WERI-Rb-1 (cell line): ENCODE measurements around the gene RFPL2.
"Not testable (repeated sequence)": the region's sequence is repeated elsewhere in the genome, so short reads cannot be mapped to it uniquely, and the experiment has no call there.

ENCODE experiments used
- DNase-seq: peaks from one replicate; pipeline ENCODE4 v3.0.0-alpha.2; 2020
- H3K27ac ChIP-seq: fragments of 250-450 bp; sonication (Bioruptor Pico); 2 replicates; pipeline ENCODE4 v1.5.1; 2020; ENCODE audit warnings: mild to moderate bottlenecking, moderate library complexity
- H3K27me3 ChIP-seq: fragments of 250-450 bp; sonication (Bioruptor Pico); 2 replicates; pipeline ENCODE4 v1.5.1; 2021; ENCODE audit warnings: mild to moderate bottlenecking, low read depth, moderate library complexity; ENCODE audit not compliant: insufficient read depth, severe bottlenecking
- H3K36me3 ChIP-seq: fragments of 250-450 bp; sonication (Bioruptor Pico); 2 replicates; pipeline ENCODE4 v1.5.1; 2020; ENCODE audit warnings: mild to moderate bottlenecking, moderate library complexity
- H3K4me3 ChIP-seq: 2 replicates; pipeline ENCODE4 v1.5.1; 2011; ENCODE audit warnings: low read depth, mild to moderate bottlenecking, control low read depth, low read length
- H3K9me3 ChIP-seq: fragments of 250-450 bp; sonication (Bioruptor Pico); 2 replicates; pipeline ENCODE4 v1.5.1; 2021; ENCODE audit warnings: mild to moderate bottlenecking, moderate library complexity; ENCODE audit not compliant: severe bottlenecking
- CTCF ChIP-seq: IDR thresholded peaks from 2 replicates; pipeline ENCODE4 v1.5.1; 2011; ENCODE audit warnings: low read depth, mild to moderate bottlenecking, control low read depth, inconsistent platforms, low read length

RFPL2 gene

GRCh38 chr22:32165681-32166080 is 39.2 kb downstream of the RFPL2 start:
- no peak for DNase-seq
- Histone ChIP-seq H3K9me3 (no peaks in the 10 kb centered on the region), H3K27ac (no peak overlapping the region), H3K36me3 (no peaks in the 10 kb centered on the region), H3K4me3 (no peak overlapping the region), H3K27me3 (peaks cover 30% of the 10 kb centered on the region)
- TF ChIP-seq CTCF, result no peak

GRCh38 chr22:32164075-32164860 is 40.6 kb downstream of the RFPL2 start:
- no peak for TF ChIP-seq CTCF
- H3K9me3 ChIP-seq, result no peaks in the 10 kb centered on the region
- no peak overlapping the region for H3K4me3 ChIP-seq
- H3K27me3 ChIP-seq, result peaks cover 27% of the 10 kb centered on the region
- H3K36me3 ChIP-seq, result no peaks in the 10 kb centered on the region
- DNase-seq, result no peak
- no peak overlapping the region for H3K27ac ChIP-seq

- not testable (repeated sequence) for DNase-seq, H3K4me3 ChIP-seq, H3K27ac ChIP-seq, H3K9me3 ChIP-seq, H3K36me3 ChIP-seq
- H3K27me3 ChIP-seq, result peaks cover 35% of the 10 kb centered on the region
Measured at GRCh38 chr22:32160411-32160810, 44.5 kb downstream of the RFPL2 start.

DNA sequence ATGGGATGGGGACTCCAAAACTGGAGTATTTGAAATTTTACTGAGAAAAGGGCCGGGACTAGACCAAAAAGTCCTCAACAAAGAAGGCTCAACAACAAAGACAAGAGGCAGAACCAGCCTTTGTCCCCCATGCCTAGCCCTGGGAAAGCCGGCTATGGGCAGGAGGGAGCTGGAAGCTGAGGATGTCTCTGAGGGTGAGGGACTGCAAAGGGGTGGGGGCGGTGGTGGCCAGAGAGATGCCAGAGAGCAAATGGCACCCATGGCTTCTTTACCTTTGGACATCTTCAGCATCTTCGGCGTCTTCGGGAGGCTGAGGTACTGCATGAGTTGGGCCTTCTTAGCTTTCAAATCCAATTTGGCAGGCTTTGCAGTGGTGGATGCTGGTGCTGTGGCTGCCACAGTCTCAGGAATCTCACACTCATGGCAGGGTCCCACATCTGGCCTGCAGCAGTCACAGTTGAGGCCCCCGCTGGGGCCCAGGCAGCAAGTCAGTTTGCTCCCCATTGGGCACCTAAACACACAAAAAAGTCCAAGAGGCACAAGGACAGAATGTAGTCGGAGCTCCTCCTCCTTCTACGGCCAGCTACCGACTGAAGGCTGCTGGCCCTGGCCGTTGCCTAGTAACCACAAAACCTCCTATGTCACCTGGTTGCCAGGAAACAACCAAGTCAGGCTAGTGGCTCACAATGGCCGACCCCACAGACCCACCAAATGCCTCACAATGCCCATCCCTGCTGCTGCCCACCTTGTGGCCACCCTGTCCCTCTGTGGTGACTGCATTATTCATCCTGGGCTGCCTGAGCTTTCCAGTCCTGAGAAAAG is 46.0 kb downstream of the RFPL2 start, which contains the start of gene C22orf42:
Gene C22orf42, minus strand, starts transcription at position 592 of the 822 bp plus-strand sequence. Its CDS starts 88 bp downstream, at position 504.
- H3K4me3 ChIP-seq, result no peak within 1 kb of the TSS
- no peaks in the 10 kb centered on the region for H3K9me3 ChIP-seq
- peaks cover 28% of the 10 kb centered on the region for H3K27me3 ChIP-seq
- H3K36me3 ChIP-seq, result no peaks in the 10 kb centered on the region
- TF ChIP-seq CTCF, result no peak
- no peak for DNase-seq
- no peak within 1 kb of the TSS for H3K27ac ChIP-seq

DNA sequence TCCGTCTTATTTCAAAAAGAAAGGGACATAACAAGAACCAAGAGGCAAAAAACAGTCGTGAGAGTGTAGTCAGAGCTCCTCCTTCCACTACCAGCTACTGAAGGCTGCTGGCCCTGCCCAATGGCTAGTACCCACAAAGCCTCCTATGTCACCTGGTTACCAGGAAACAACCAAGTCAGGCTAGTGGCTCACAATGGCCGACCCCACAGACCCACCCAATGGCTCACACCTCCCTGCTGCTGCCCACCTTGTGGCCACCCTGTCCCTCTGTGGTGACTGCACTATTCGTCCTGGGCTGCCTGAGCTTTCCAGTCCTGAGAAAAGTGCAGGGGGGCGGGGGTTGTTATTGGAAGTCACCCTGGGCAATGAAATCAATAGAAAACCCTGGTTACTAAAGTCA is 47.2 kb downstream of the RFPL2 start:
- H3K27me3 ChIP-seq, result peaks cover 16% of the 10 kb centered on the region
- not testable (repeated sequence) for DNase-seq, H3K36me3 ChIP-seq, H3K27ac ChIP-seq, H3K9me3 ChIP-seq, H3K4me3 ChIP-seq

- H3K9me3 ChIP-seq, H3K36me3 ChIP-seq, H3K27ac ChIP-seq, H3K4me3 ChIP-seq, DNase-seq: not testable (repeated sequence)
- peaks cover 16% of the 10 kb centered on the region for H3K27me3 ChIP-seq
Measured at GRCh38 chr22:32154727-32155126, 50.1 kb downstream of the RFPL2 start.

DNA sequence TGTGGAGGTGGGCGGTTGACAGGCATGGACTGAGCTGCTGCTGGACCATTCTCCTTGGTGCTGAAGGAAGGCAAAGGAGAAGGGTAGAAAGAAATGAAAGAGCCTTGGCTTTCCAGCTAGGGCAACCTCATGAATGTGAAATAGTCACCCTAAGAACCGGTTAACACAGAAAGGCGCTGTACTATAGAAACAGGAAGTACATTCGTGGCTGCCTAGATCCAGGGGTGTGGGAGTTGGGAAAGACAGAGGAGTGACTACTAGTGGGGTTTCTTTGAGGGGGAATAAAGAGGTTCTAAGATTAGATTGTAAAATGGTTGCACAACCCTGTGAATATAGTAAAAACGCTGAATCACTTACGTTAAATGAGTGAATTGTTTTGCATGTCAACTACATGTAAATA is 53.2 kb downstream of the RFPL2 start:
- not testable (repeated sequence) for H3K27ac ChIP-seq, H3K27me3 ChIP-seq, H3K4me3 ChIP-seq, H3K9me3 ChIP-seq, DNase-seq, H3K36me3 ChIP-seq

- H3K9me3 ChIP-seq, H3K27ac ChIP-seq, H3K27me3 ChIP-seq, H3K4me3 ChIP-seq, DNase-seq, H3K36me3 ChIP-seq: not testable (repeated sequence)
Measured at GRCh38 chr22:32150647-32151046, 54.2 kb downstream of the RFPL2 start.

DNA sequence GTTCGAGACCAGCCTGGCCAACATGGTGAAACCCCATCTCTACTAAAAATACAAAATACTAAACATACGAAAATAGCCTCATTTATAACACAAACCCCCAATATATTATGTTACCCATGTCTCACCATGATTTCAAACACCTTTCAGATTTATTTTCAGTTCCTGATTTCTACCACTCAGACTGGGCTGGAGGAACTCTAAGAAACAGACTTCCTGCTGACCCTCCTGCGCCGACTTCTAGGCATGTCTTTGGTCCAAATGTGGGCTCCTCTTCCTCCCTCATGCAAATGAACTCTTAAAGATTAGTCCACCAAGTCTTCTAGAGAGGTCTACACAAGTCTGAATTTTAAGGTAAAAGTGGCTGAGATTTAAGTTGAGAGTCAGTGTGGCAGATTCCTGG is 56.5 kb downstream of the RFPL2 start:
- not testable (repeated sequence) for H3K9me3 ChIP-seq

DNA sequence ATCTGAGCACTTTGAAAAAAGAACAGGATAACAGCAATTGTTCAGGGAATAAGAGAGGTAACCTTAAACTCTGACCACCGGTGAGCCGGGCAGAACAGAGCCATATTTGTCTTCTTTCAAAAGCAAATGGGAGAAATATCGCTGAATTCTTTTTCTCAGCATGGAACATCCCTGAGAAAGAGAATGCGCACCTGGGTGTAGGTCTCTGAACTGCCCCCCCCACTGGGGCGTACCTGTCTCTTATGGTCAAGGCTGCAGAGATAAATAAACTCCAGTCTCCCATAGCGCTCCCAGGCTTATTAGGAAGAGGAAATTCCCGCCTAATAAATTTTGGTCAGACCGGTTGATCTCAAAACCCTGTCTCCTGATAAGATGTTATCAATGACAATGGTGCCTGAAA is 57.7 kb downstream of the RFPL2 start:
- H3K4me3 ChIP-seq, H3K36me3 ChIP-seq, H3K27ac ChIP-seq, H3K27me3 ChIP-seq, H3K9me3 ChIP-seq, DNase-seq: not testable (repeated sequence)

More for the DNA sequence above, 56.5 kb downstream of the RFPL2 start:
- H3K27ac ChIP-seq, H3K36me3 ChIP-seq, DNase-seq, H3K27me3 ChIP-seq, H3K4me3 ChIP-seq: not testable (repeated sequence)
